CD1c-positive myeloid dendritic cell (primary cell): ENCODE data around the gene TUB.

Experiments
- DNase-seq: peaks from one replicate; pipeline ENCODE4 v3.0.0-alpha.2; 2016; ENCODE audit errors: extremely low spot score

Gene TUB

GRCh38 chr11:8067929-8068575 lies 13.0 kb upstream of the TUB start:
- DNase-seq = no peak

GRCh38 chr11:8068605-8069221 lies 12.3 kb upstream of the TUB start:
- DNase-seq = no peak

DNA sequence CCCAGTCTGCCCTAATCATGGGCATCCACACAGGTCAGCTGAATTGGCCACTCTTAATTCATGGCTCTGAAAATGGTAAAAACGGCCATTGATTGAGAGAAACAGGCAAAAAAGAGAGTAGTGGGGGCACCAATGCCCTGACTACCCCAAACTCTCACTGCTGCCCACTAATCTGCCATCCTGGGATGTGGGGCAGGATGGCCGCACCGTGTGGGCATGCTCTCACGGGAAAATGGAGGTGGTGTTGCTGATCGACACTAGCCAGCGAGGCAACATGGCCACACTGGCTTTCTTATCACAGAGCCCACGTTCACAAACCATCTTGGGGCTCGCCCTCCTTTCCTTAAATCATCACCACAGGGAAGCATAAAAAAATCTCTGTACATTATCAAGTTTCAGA lies 11.2 kb upstream of the TUB start:
- DNase-seq = no peak

DNA sequence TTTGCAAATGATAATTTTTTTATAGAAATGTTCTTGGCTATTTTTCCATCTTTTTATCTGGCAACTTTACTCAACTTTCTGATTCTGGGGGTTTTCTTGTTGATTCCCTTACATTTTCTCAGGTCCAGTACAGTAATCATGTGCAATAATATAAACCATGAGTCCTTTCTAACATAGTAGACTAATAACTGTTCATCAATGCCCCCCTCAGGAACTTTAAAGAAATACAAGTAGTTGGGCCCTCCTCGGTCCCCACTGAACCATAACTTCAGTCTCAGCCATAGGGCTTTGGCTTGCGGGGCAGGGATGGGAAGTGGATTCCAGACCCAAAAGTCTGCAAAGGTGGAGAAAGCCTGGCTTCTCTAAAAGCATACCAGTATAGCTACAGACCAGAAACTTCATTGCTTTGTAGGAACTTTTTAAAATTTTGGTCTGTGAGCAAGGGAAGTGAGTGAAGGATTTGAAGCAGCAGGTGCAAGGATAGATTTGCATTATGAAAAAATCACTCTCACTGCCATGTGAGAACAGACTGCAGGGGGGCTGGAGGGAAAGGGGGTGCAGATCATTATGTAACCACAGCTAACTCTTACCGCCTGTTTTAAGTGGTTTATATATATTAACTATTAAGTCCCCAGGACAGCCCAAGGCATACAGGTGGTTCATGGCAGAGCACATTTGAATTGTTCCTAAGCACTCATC lies 10.4 kb upstream of the TUB start:
- DNase-seq = no peak

DNA sequence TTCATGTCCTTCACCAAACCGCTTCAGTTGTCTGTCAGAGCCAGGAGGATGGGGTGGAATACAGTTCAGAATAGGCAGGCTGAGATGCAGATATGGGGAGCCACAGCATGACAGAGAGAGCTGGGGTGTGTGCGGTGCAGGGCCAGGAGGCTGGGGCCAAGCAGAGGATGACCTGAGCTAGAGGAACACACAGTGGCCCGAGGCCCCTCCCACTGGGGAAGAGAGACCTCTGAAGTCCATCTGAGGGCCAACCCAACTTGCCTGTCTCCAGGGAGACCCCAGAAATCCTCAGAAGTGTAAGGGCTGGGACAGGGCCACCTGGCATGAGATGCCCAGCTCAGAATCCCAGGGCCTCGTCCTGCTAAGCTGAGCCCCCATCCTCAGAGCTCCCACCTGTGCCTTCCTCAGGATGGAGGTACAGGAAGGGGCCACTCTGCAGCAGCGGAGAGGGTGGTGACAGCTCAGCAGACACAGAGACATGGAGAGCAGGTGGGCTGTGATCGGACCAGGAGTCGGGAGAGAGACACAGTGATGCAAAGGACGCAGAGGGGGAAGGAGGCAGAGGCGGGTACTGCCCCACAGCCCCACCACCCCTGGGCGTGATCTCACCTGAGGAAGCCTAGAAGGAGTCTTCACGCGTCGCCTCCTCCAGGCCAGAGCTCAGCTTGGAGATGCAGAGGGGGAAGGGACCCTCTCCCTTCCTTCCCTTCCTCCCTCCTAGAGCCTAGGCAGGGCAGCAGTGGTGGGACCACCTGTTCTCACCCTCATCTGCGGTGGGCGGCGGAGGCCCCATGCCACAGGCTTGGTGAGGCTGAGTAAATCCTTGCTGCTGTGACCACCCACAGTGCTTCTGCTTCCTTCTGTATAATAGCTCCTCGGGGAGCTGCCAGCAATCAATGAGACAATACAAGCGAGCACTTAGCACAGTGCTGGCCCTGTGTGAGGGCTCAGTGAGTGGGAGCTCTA lies 9.1 kb upstream of the TUB start:
- no peak for DNase-seq

DNA sequence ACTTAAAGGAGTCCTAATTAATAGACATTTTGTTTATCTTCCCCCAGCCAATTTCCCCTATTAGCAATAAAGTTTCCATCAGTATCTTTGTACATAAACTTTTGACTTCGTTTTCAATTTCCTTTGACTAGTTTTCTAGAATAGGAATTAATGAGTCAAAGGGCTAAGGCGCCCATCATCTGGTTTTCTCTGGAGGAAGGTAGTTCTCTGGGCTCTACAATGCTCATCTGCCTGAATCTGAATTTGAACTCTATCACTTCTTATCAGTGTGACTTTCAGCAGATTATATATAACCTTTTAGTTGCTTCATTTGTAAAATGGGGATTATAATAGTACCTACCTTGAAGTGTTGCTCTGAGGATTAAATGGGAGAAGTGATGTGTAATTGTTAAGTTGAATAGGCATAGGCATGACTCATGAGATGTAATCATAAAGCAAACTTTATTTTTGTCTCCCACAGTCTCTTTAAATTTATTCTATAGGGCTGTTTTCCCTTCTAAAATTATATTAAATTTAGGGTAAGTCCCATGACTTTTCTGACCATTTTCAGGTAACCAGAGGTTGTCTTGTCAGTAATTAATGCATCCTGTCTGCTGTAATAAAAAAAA lies 5.8 kb upstream of the TUB start:
- DNase-seq = no peak

DNA sequence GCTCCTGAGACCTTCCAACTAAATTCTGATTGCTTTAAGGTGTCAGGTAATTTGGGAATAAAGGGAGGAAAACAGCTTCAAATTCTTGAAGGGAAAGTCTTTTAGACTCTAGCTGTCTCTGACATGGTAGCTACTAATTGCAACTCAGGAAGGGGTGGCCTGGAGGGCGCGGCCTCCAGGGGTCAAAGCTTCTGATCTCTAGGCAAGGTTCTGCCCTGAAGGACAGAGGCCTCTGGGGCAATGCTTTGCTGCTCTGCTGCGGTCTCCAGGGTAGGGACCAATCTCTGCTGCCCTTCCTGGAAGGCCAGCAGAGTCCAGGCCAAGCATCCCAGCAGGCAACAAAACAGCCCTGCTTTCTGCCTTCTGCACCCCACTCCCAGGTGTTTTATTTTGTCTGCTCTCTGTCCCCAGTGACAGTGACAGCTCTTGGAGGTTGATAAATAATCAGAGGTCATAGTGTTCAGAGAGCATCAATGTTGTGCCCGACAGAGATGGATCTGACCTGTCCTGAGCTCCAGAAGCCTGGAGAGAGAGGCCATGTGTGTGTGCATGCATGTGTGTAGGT lies 1.8 kb upstream of the TUB start:
- DNase-seq = no peak

DNA sequence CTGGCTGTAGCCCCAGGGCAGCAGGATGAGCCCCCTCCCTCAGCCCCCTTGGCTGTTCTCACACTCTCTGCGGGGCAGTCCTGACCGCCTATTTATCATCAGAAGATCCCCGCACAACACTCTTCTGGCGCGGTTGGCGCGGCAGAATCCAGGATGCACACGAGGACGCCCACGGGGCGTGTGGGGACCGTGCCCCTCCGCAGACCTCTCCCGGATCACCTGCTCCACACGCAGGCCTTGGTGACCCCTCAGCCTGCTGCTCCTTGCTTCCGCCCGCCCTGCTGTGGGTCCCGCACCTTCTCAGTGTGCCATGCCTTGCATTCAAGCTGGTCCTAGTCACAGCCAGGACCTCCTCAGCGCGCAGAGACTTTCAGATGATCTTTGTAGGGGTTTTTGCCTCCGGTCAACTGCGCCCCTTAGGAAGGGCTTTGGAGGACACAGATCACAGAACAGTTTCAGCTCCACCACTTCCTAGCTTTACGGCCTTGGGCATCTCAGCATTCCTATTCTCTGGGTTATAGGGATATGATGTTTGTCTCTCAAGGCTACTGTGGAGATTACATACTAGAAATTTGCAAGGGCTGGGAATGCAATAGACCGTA lies 841 bp upstream of the TUB start:
- no peak for DNase-seq

DNA sequence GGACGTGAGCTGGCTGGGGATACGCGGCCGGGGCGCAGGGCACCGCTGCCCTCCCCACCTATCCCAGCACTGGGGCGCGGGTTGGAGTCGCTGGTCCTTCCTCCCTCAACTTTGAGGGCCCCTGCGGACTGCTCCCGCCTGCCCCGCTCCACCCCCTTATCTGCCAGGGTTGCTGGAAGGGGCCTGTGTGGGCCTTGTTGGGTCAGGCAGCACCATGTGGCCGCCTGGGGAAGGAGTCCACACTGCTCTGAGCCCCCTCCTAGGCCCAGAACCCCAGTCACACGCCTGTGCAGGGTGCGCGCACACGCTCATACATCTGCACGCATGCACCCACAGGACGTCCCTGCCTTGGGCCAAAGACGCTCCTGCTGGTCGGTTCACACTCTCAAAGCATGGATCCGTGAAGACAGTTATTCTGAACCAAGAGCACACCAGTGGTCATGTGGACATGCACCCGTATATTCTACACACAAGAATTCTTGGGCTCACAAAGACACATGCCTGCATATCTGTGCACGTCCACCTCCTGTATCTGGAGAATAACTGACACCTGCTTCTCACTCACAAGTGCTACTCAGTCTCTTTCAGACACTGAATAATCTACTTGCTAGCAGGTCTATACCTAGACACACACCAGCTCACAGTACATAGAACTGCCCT lies 710 bp downstream of the TUB start:
- DNase-seq = no peak

DNA sequence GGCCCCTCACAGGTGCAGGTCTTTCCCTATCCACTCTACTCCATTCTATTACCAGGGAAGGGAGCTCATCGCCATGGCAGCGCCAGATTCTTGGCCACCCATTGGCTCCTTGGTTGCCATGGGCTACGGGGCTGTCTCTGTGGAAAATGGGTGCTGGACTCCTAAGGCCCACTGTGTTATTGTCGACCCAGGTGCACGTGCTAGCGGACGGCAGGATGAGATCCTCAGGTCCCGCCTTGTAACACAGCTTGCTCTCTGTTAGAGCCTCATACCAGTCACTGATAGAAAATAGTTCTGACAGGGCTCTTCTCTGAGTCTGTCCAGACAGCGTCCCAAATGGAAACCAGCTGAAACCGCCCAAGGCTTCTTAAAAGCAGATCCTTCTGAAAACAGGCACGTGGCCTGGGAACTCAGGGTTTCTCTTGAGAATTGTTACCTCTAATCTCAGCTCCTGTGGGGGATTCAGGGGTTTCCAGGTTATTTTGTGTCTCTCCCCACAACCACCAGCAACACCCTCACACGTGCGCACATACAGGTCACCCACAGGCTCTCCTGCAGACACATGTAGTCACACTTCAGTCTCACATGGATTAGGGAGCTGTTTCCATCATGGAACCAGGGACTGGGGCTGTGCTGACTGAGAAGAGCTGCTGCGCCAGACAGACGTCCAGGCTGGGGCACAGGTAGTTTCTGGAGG lies 1.5 kb downstream of the TUB start:
- no peak for DNase-seq

GRCh38 chr11:8083088-8083395 lies 2.0 kb downstream of the TUB start:
- no peak for DNase-seq

- no peak for DNase-seq
Observed at GRCh38 chr11:8083871-8084281, 2.9 kb downstream of the TUB start.

DNA sequence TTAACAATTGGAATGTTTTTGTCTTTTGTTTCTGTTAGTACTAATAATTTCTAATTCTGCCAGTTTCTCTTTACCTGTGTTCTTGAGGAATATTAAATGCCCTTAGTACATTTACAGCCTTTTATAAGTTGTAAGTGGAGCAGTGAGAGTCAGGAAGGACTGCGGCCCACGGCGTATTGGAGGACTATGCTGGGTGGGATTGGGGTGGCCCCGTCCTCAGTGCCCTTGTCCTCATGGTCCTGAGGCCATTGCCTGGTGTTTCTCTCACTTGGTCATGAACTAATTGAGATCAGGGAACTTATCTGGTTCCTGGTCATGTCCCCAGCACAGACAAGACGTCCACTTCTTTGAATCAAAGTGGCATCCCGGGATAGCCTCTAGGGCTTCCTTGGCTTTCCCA lies 3.3 kb downstream of the TUB start:
- no peak for DNase-seq

DNA sequence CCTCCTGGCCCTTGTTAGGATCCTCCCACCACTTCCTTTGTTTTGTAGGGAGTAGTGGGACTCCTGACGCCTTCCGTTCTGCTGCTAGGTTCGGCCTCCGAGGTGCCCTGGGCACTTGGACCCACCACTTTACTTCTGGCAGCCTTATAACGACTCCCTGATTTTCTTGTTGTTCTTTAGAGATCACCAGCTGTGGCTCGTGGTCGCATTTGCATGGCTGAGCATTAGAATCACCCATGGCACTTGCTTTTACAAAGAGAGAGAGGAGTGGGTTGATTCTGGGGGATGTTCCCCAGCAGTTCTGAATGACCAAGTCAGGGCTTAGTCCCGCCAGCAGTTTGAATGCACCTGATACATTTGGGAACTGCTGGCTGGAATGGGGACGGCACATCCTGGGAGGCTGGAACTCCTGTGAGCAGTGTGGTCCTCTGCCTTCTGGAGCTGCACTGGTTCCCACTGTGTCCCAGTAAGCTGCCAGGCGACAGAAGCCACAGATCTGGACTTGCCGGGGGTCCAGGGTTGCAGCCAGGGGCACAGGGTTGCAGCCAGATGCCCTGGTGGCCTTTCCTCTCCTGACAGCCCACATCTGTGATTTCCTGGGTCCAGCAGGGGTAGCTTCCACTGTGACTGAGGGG lies 4.1 kb downstream of the TUB start:
- DNase-seq = no peak

DNA sequence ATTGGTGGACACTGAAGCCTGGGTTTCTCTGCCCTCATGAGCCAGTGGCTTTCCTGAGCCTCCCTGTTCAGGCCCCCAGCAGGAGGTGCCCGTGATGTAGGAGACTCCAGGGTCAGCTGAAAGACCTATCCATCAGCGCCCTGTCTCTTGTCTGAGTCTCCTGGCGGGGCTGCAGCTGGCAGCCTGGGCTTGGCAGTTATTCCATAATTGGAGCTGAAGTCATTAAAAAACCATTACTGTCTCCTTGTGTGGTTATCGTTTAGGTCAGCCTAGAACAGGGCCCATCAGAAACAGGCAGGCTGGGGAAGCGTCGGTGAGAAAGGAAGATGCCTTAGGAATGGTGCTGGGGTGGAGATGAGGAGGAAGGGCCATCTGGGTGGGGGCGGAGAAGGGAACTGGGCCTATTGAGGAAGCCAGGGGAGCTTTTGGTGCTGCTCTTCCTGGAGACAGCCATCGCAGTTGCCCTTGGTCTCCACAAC lies 5.0 kb downstream of the TUB start:
- no peak for DNase-seq

DNA sequence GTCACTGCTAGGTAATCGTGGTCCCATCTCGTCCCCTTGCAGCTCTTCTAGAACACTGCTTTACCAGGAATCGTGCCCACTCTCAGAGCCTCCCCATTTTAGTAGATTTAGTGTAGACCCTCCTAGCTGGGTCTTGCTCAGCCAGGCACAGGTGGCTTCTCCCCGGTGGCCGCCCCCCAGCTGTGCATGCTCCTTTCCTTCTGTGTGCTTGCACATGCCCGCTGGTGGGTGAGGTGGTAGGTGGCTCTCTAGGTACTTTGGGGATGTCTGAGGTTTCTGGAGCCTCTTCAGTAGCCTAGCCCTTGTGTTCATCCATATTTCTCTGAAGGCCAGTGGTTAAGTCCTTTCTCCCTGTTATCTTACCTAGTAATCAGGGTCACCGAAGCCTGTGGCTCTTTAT lies 5.6 kb downstream of the TUB start:
- no peak for DNase-seq

DNA sequence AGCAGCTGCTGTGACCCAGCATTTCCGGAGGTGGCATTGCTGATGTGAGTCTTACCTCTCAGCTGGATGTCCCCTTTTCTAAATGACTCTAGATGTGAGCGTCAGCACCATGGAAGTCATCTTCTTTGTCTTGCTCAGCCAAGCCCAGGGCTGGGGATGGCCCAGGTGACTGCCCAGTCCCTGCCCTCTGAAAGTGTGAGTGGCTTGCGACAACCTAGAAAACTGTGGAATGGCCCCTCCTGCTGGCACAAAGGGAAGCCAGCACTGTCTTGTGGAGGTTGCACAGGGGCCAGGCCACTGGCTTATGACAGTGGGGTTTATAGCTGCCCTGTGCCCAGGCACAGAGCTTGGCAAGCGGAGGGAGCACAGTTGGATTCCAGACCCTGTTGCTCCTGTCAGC lies 6.2 kb downstream of the TUB start:
- no peak for DNase-seq

DNA sequence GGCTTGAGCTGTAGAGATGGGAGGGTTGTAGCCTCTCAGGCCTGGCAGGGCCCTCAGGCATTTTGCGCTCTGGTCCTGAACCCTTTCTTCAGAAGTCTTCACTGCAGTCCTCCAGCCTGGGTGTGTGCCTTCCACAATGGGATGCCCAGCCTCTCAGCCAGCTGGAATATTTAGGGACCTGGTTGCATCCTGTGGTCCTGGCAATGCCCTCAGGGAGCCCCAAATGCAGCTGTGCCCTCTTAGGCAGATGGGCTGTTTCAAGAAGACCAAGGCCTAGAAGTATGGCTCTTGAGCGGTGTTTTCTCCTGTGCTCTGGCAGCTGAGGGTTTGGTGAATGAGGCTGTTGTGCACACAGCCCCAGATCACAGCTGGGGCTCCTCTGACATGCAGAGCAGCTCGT lies 6.7 kb downstream of the TUB start:
- DNase-seq = no peak

DNA sequence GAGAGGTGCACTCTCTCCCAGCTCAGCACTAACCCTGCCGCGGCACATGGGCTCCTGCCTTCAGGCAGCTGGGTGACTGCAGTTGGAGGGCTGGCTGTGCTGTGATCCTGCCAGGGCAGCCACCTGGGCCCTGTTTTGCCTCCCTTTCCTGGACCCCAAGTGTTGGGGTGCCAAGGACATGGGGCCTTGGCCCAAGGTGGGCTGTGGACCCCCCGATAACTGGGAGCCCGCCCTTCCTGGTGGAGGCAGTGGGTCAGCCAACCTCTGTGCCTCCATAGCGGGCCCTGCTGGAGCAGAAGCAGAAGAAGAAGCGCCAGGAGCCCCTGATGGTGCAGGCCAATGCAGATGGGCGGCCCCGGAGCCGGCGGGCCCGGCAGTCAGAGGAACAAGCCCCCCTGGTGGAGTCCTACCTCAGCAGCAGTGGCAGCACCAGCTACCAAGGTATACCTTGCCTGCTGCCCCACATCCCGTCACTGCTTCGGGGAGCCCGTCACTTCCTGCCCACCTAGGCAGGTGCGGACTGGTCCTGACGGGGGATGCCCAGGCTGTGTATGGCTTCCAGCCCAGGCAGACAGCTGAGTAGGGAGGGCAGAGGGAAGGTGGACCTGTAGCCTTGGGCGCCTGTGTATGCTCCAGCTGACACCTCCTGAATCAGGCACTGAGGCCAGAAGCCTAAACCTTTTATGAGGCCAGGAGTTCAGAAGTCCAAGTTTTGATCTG lies 8.9 kb downstream of the TUB start:
- DNase-seq = no peak
